Measurements from ENCODE around the gene TSC22D1.
"Not testable (repeated sequence)": the region's sequence is repeated elsewhere in the genome, so short reads cannot be mapped to it uniquely, and the experiment has no call there.

Gene TSC22D1

DNA sequence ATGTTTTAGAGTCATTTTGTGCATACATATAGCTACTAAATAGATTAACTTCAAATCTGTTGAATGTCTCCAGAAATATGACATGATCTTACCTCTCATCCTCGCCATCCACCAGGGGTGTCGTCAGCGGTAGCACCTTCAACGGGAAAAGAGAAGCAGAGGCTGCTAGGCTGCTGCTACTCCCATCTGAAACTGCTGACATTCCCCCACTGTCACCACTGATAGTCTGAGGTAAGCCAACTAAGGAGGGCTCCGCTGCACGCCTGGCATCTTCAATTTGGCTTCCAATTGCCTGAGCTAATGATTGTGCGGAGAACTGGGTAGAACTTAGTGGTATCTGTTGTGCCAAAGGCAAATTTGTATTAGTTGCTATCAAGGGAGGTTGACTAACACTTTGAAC, 3.1 kb downstream of the TSC22D1 start:
- no peak for DNase-seq (ENCODE audit: low spot score)

- no peak for DNase-seq (ENCODE audit: low spot score)
These were observed 9.5 kb downstream of the TSC22D1 start for GRCh38 chr13:44566601-44567000.

GRCh38 chr13:44565881-44566280, 10.2 kb downstream of the TSC22D1 start:
- no peak for DNase-seq (ENCODE audit: low spot score)

GRCh38 chr13:44564936-44565335, 11.2 kb downstream of the TSC22D1 start:
- DNase-seq (ENCODE audit: low spot score) = no peak

GRCh38 chr13:44562853-44563252, 13.3 kb downstream of the TSC22D1 start:
- DNase-seq (ENCODE audit: low spot score) = not testable (repeated sequence)

GRCh38 chr13:44561351-44561750, 14.8 kb downstream of the TSC22D1 start:
- DNase-seq (ENCODE audit: low spot score) = no peak

DNA sequence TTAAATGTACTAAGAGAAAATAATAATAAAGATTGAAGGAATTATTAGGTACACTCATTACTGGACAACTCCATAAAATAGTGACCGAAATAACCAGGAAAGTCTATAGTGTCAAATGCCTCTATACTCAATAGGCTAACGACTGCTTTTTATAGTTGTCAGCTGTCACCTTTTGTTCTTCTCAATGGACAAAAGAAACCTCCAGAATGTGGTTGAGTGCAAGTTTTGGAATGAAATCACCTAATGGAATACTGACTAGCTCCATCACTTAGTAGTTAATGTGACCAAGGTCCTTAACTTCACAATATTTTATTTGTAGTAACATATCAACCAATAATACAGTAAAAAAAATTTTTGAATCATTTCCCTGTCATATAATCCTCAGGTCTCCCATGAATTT, 18.1 kb downstream of the TSC22D1 start:
- no peak for DNase-seq (ENCODE audit: low spot score)

DNA sequence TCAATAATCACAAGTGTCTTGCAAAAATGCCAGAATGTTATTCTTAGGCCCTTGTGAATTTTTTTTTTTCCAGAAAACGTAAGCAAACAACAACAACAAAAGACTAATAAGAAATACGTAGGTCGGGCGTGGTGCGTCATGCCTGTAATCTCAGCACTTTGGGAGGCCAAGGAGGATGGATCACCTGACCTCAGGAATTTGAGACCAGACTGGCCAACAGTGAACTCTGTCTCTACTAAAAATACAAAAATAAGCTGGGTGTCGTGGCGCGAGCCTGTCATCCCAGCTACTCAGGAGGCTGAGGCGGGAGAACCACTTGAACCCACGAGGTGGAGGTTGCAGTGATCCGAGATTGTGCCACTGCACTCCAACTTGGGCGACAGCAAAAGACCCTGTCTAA, 20.9 kb downstream of the TSC22D1 start:
- DNase-seq (ENCODE audit: low spot score) = no peak

- no peak for DNase-seq (ENCODE audit: low spot score)
These were observed 26.7 kb downstream of the TSC22D1 start for GRCh38 chr13:44549476-44549875.

GRCh38 chr13:44546164-44546563, 30.0 kb downstream of the TSC22D1 start:
- DNase-seq (ENCODE audit: low spot score) = no peak

GRCh38 chr13:44543369-44543768, 32.8 kb downstream of the TSC22D1 start:
- no peak for DNase-seq (ENCODE audit: low spot score)

GRCh38 chr13:44542361-44542760, 33.8 kb downstream of the TSC22D1 start:
- DNase-seq (ENCODE audit: low spot score) = no peak

DNA sequence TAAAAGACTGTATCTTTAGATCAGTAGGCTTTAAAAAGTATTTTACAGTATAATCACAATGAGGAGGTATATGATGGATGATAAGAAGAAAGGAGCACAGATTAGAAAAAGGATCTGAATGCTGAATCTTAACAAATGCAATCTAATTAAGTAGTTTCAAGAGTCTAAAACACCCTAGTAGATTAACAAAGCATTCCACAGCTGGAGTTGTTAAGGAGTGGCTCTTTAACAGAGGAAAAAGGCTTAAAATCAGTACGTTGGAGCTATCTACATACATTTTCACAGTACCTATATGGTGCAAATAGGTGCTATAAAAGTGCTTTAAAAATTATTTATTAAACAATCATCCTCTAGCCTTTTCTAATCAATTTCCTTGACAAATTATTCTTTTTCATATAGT, 34.5 kb downstream of the TSC22D1 start:
- no peak for DNase-seq (ENCODE audit: low spot score)

GRCh38 chr13:44540761-44541434, 35.2 kb downstream of the TSC22D1 start:
- DNase-seq (ENCODE audit: low spot score) = no peak

GRCh38 chr13:44537248-44537647, 38.9 kb downstream of the TSC22D1 start:
- no peak for DNase-seq (ENCODE audit: low spot score)

GRCh38 chr13:44523146-44524015, 52.7 kb downstream of the TSC22D1 start:
- peak; percentile 5 for DNase-seq (ENCODE audit: low spot score)

DNA sequence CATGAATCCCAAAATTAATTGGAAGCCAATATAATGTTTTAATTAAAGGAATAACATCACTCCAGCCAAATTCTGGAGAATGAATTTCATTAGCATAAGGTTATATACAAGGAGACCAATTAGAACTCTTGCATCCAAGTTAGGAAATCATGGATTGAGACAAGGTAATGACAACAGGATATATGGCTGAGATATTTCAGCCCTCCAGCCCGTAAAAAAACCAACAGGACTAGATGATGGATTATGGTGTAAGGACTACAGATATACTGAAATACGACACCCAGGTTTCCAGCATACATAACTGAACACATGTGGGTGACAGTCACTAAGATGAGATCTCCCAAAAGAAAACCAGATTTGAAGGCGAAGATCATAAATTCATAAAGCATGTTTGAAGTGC, 56.5 kb downstream of the TSC22D1 start:
- DNase-seq (ENCODE audit: low spot score) = no peak

DNA sequence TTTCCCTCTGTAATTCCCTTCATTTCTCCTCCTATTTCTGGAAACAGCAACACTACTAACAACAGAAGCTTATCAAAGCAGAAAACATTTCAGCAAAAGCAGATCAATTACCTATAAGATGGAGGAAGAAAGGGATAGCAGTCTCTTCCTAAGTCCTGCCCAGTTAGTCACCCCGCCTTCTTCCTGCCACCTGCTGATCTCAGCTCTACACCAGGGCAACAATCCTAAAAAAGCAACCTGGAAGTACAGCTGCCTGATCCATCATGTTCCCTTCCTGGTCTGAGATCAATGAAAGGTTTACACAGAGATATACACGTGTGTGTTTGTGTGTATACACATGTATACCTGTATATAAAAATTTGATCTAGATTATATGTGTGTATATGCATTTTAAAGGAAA, 59.4 kb downstream of the TSC22D1 start:
- no peak for DNase-seq (ENCODE audit: low spot score)

DNA sequence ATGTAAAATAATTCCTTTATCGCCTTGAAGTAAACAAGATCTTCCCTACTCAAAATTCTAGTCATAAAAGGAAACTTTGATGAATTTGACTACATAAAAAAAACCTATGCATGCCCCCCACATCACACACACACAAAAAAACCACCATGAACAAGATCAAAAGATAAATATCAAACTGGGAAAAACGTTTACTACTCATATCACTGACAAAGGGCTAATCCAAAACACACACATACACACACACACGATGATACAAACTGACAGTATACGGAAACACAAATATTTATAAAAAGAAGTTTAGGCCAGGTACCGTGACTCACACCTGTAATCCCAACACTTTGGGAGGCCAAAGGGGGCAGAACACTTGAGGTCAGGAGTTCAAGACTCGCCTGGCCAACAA, 61.9 kb downstream of the TSC22D1 start:
- no peak for DNase-seq (ENCODE audit: low spot score)

- DNase-seq (ENCODE audit: low spot score) = not testable (repeated sequence)
These were observed 66.3 kb downstream of the TSC22D1 start for GRCh38 chr13:44509853-44510252.

DNA sequence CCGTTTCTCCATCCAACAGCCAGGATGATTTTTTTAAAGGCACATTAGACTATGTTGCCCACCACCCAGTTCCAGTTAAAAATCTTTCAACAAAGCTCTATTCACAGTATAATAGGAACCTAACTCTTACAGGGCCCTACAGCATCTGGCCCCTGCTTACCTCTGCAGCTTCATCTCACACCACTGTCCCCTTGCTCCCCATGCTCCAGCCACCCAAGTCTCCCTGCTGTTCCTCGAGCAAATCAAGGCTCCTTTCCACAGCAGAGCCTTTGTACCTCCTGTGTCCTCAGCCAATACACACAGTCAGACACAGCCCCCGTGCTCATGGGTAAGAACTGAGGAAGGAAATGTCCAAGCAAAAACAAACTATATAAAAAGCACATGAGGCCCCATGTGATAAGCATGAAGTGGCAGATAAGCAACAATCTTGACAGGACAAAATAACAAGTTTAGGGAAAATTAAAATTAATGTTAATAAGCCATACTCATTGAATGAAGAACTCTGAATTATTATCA, 67.5 kb downstream of the TSC22D1 start:
- no peak for DNase-seq (ENCODE audit: low spot score)

- no peak for DNase-seq (ENCODE audit: low spot score)
These were observed 68.5 kb downstream of the TSC22D1 start for GRCh38 chr13:44507639-44508038.

DNA sequence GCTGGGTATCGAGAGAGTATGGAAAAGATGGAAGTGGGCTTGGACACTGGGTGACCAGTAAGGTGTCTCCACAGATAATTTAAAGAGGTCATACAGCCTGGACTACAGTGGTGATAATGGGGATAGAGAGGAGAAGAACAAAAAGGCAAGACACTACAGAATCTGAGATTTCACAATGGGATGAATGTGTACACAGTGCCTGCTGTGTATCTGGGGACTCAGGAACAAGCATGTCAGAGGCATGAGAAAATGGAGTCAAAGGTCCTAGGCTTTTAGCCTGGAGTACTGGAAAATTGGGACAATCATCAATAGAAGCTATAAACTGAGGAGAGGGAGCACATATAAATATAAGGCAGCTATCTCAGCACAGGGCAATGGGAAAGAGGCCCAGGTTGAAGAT, 69.4 kb downstream of the TSC22D1 start:
- DNase-seq (ENCODE audit: low spot score) = no peak

Measured in COLO829 (cell line).